Tibial nerve (tissue), 4 donors: ENCODE results near the gene BCAS1. TPM values are rescaled to one million over a fixed set of nuclear protein-coding genes. Genes with fewer than 3 reads are reported as not detected.

Experiments
- DNase-seq, 2 donors: peaks; one replicate each; pipeline ENCODE4 v3.0.0-alpha.2; 2019; ENCODE audit warnings: low spot score in 2 of 2
- H3K27ac ChIP-seq, 4 donors: fragments of 200-600 bp; sonication (generic) in 3 of 4; one replicate each; pipeline ENCODE4 v1.5.1; 2017 to 2019; ENCODE audit warnings: mild to moderate bottlenecking in 1 of 4
- H3K27me3 ChIP-seq, 2 donors: fragments of 200-600 bp; sonication (generic) in 1 of 2; one replicate each; pipeline versions ENCODE4 v1.5.1 to v1.6.0; 2017 to 2019
- H3K36me3 ChIP-seq, 3 donors: fragments of 200-600 bp; sonication (generic); one replicate each; pipeline ENCODE4 v1.5.1; 2018 to 2019
- H3K4me1 ChIP-seq, 4 donors: fragments of 200-600 bp; sonication (generic) in 3 of 4; one replicate each; pipeline ENCODE4 v1.5.1; 2017 to 2019
- H3K4me3 ChIP-seq, 4 donors: fragments of 200-600 bp; sonication (generic) in 3 of 4; one replicate each; pipeline ENCODE4 v1.5.1; 2017 to 2019; ENCODE audit warnings: mild to moderate bottlenecking in 1 of 4, moderate library complexity in 1 of 4
- H3K9me3 ChIP-seq, 4 donors: fragments of 200-600 bp; sonication (generic) in 3 of 4; one replicate each; pipeline ENCODE4 v1.5.1; 2017 to 2019
- EP300 ChIP-seq, 2 donors: sonication (generic); formaldehyde crosslinking; IDR thresholded peaks; one replicate each; pipeline ENCODE4 v1.6.1; 2017; ENCODE audit warnings: antibody characterized with exemption in 2 of 2, mild to moderate bottlenecking in 1 of 2
- POLR2A ChIP-seq, 2 donors: fragments of 450-650 bp; IDR thresholded peaks; one replicate each; pipeline ENCODE4 v1.6.1; 2017; ENCODE audit warnings: antibody characterized with exemption in 2 of 2, mild to moderate bottlenecking in 2 of 2, moderate library complexity in 2 of 2
- WGBS, 2 donors: methylation state at CpG; one replicate each; pipeline ENCODE4 v1.1.5; 2018; 5-methylcytosine and 5-hydroxymethylcytosine counted together
- total RNA-seq, 4 donors: library from RNA; depleted of rRNA; stranded (reverse); fragments of >200 nt; gene quantifications; one replicate each; pipeline ENCODE4 v1.1.0, GENCODE V29; 2016
- TF ChIP-seq, protein P1 (sequence below), 5 experiments: fragments of 200-600 bp in 3 of 5; fragments of 450-650 bp in 2 of 5; sonication (generic) in 3 of 5; IDR thresholded peaks; one replicate each; pipeline ENCODE4 v1.5.1; 2016 to 2019; ENCODE audit warnings: antibody characterized with exemption in 5 of 5, mild to moderate bottlenecking in 3 of 5, moderate library complexity in 2 of 5

Gene BCAS1
- total RNA-seq, 4 donors from 2014 or later = 34.8 to 59.6 (median 47.1) TPM

GRCh38 chr20:54021446-54022235 is 48.8 kb downstream of the BCAS1 start:
- H3K9me3 ChIP-seq = no peaks in the 10 kb centered on the region
- DNase-seq = no peak
- H3K27me3 ChIP-seq = no peaks in the 10 kb centered on the region
- no peaks in the 10 kb centered on the region for H3K36me3 ChIP-seq
- TF ChIP-seq, protein P1, sequence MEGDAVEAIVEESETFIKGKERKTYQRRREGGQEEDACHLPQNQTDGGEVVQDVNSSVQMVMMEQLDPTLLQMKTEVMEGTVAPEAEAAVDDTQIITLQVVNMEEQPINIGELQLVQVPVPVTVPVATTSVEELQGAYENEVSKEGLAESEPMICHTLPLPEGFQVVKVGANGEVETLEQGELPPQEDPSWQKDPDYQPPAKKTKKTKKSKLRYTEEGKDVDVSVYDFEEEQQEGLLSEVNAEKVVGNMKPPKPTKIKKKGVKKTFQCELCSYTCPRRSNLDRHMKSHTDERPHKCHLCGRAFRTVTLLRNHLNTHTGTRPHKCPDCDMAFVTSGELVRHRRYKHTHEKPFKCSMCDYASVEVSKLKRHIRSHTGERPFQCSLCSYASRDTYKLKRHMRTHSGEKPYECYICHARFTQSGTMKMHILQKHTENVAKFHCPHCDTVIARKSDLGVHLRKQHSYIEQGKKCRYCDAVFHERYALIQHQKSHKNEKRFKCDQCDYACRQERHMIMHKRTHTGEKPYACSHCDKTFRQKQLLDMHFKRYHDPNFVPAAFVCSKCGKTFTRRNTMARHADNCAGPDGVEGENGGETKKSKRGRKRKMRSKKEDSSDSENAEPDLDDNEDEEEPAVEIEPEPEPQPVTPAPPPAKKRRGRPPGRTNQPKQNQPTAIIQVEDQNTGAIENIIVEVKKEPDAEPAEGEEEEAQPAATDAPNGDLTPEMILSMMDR (IDR thresholded peaks at IDR 0.05) = no peak
- TF ChIP-seq EP300 (IDR thresholded peaks at IDR 0.05) (no peak), POLR2A (IDR thresholded peaks at IDR 0.05) (no peak)
- peaks cover 0 to 4% (median 0%) of the 10 kb centered on the region in 4 donors for H3K4me1 ChIP-seq
- H3K27ac ChIP-seq = no peak overlapping the region
- 76 to 80% methylated on average over 7 of the region's 7 CpGs for WGBS, 2 donors
- H3K4me3 ChIP-seq = no peak overlapping the region

GRCh38 chr20:54020868-54021267 is 49.5 kb downstream of the BCAS1 start:
- 91 to 94% methylated on average over 3 of the region's 3 CpGs for WGBS, 2 donors
- Histone ChIP-seq H3K9me3 (no peaks in the 10 kb centered on the region), H3K36me3 (no peaks in the 10 kb centered on the region), H3K4me1 (peaks cover 0 to 4% (median 0%) of the 10 kb centered on the region in 4 donors), H3K27ac (no peak overlapping the region), H3K4me3 (no peak overlapping the region), H3K27me3 (no peaks in the 10 kb centered on the region)
- TF ChIP-seq POLR2A (IDR thresholded peaks at IDR 0.05) (no peak), EP300 (IDR thresholded peaks at IDR 0.05) (no peak)
- TF ChIP-seq, protein P1 (IDR thresholded peaks at IDR 0.05) = no peak
- DNase-seq = no peak

GRCh38 chr20:54020348-54020747 is 50.0 kb downstream of the BCAS1 start:
- TF ChIP-seq EP300 (IDR thresholded peaks at IDR 0.05) (no peak), POLR2A (IDR thresholded peaks at IDR 0.05) (no peak)
- TF ChIP-seq, protein P1 (IDR thresholded peaks at IDR 0.05) = no peak
- Histone ChIP-seq H3K4me3 (no peak overlapping the region), H3K9me3 (no peaks in the 10 kb centered on the region), H3K36me3 (no peaks in the 10 kb centered on the region), H3K27me3 (no peaks in the 10 kb centered on the region), H3K27ac (no peak overlapping the region), H3K4me1 (peaks cover 0 to 4% (median 0%) of the 10 kb centered on the region in 4 donors)
- no peak for DNase-seq
- 88 to 90% methylated on average over 7 of the region's 7 CpGs for WGBS, 2 donors

DNA sequence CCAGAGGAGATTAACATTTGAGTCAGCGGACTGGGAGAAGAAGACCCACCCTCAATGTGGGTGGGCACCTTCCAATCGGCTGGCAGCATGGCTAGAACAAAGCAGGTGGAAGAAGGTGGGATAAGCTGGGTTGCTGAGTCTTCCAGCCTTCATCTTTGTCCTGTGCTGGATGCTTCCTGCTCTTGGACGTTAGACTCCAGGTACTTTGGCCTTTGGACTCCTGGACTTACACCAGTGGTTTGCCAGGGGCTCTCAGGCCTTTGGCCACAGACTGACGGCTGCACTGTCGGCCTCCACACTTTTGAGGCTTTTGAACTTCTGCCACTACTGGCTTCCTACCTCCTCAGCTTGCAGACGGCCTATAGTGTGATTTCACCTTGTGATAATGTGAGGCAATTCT is 50.8 kb downstream of the BCAS1 start:
- Histone ChIP-seq H3K36me3 (no peaks in the 10 kb centered on the region), H3K4me1 (peaks cover 0 to 4% (median 0%) of the 10 kb centered on the region in 4 donors), H3K9me3 (no peaks in the 10 kb centered on the region), H3K4me3 (no peak overlapping the region), H3K27ac (no peak overlapping the region), H3K27me3 (no peaks in the 10 kb centered on the region)
- 82 to 85% methylated on average over 6 of the region's 6 CpGs for WGBS, 2 donors
- no peak for DNase-seq
- TF ChIP-seq, protein P1 (IDR thresholded peaks at IDR 0.05) = no peak
- no peak for TF ChIP-seq POLR2A (IDR thresholded peaks at IDR 0.05)
- TF ChIP-seq EP300 (IDR thresholded peaks at IDR 0.05) = no peak

DNA sequence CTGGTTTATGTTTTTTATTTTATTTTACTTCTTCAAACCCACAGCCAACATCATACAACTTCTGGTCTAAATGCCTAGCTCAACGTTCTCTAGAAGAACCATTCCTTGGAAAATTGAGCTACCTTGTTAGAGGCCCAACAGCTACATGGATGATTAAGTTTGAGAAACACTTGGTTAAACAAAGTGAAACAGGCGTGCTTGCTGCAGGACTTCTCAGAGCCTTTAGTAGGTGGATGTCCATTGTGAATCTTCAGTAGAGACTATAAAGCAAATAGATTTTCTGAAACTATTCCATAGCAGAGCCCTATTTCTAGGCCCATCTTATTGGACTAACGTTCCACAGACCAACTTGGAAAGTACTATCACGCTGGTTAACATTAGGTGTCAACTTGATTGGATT is 51.3 kb downstream of the BCAS1 start:
- no peak for DNase-seq
- no peak overlapping the region for H3K27ac ChIP-seq
- peaks cover 0 to 4% (median 0%) of the 10 kb centered on the region in 4 donors for H3K4me1 ChIP-seq
- no peaks in the 10 kb centered on the region for H3K27me3 ChIP-seq
- TF ChIP-seq POLR2A (IDR thresholded peaks at IDR 0.05) (no peak), EP300 (IDR thresholded peaks at IDR 0.05) (no peak)
- TF ChIP-seq, protein P1 (IDR thresholded peaks at IDR 0.05) = no peak
- H3K36me3 ChIP-seq = no peaks in the 10 kb centered on the region
- 95 to 98% methylated on average over 4 of the region's 4 CpGs for whole genome bisulfite sequencing, 2 donors
- no peak overlapping the region for H3K4me3 ChIP-seq
- H3K9me3 ChIP-seq = no peaks in the 10 kb centered on the region
